VCaP (cell line): ENCODE results near the gene PRKG1.

Experiments used
- H3K27ac ChIP-seq: fragments of 450-650 bp; 2 replicates; pipeline ENCODE4 v1.5.1; 2017
- CTCF ChIP-seq: fragments of 450-650 bp; conservative IDR thresholded peaks from 2 replicates; pipeline ENCODE4 v1.5.1; 2017; ENCODE audit warnings: mild to moderate bottlenecking, moderate library complexity

Gene PRKG1

GRCh38 chr10:52259426-52259812, 1185.1 kb downstream of the PRKG1 start:
- no peak overlapping the region for H3K27ac ChIP-seq
- TF ChIP-seq CTCF = no peak

GRCh38 chr10:52261362-52261761, 1187.1 kb downstream of the PRKG1 start:
- no peak overlapping the region for H3K27ac ChIP-seq
- TF ChIP-seq CTCF = no peak

GRCh38 chr10:52265131-52265926, 1191.0 kb downstream of the PRKG1 start:
- TF ChIP-seq CTCF = no peak
- no peak overlapping the region for H3K27ac ChIP-seq

GRCh38 chr10:52266858-52267257, 1192.6 kb downstream of the PRKG1 start:
- no peak for TF ChIP-seq CTCF
- no peak overlapping the region for H3K27ac ChIP-seq

- no peak for TF ChIP-seq CTCF
- H3K27ac ChIP-seq = no peak overlapping the region
Measured at GRCh38 chr10:52268790-52269189, 1194.5 kb downstream of the PRKG1 start.

GRCh38 chr10:52269233-52269632, 1194.9 kb downstream of the PRKG1 start:
- TF ChIP-seq CTCF = no peak
- H3K27ac ChIP-seq = no peak overlapping the region

- H3K27ac ChIP-seq = no peak overlapping the region
- TF ChIP-seq CTCF = no peak
Measured at GRCh38 chr10:52276163-52276562, 1201.9 kb downstream of the PRKG1 start.
